H1 (cell line): ENCODE measurements around the gene GABRR3. TPM values are rescaled to one million over a fixed set of nuclear protein-coding genes. Genes with fewer than 3 reads are reported as not detected.

Experiments used
- CTCF ChIA-PET: fragments of 300-600 bp; sonication (Branson Sonifier 250); formaldehyde crosslinking; loops from one replicate; lab custom pipeline; 2021; ENCODE audit not compliant: partially characterized antibody; lab: Charles Lee
- POLR2A ChIA-PET: fragments of 300-600 bp; sonication (Branson Sonifier 250); formaldehyde crosslinking; loops from one replicate; lab custom pipeline; 2021; ENCODE audit warnings: inconsistent platforms; ENCODE audit not compliant: partially characterized antibody; lab: Charles Lee
- DNase-seq, 2 experiments: peaks; one replicate each; pipeline versions ENCODE4 v3.0.0 to v3.0.0-alpha.2; 2010 to 2022; ENCODE audit warnings: low spot score in 2 of 2, low read depth in 1 of 2, mixed read lengths in 1 of 2
- FAIRE-seq: peaks from 2 replicates; lab custom pipeline; 2011; peaks lifted over from hg19 to GRCh38; lab: Jason Lieb, UNC
- H2AFZ ChIP-seq: 2 replicates; pipeline ENCODE4 v1.8.1; 2012; ENCODE audit warnings: low read length, inconsistent platforms
- H2AK5ac ChIP-seq: 2 replicates; pipeline ENCODE4 v1.6.1; 2013; ENCODE audit warnings: low read depth, low read length
- H2BK120ac ChIP-seq: replicated peaks from 2 replicates; pipeline ENCODE3; 2013; ENCODE audit warnings: low read depth, low read length, inconsistent platforms
- H2BK12ac ChIP-seq: 2 replicates; pipeline ENCODE4 v1.6.1; 2013; ENCODE audit warnings: low read depth, low read length
- H2BK15ac ChIP-seq: 2 replicates; pipeline ENCODE4 v1.6.1; 2013; ENCODE audit warnings: low read length
- H2BK20ac ChIP-seq: 2 replicates; pipeline ENCODE4 v1.6.1; 2013; ENCODE audit warnings: low read length
- H2BK5ac ChIP-seq: 2 replicates; pipeline ENCODE4 v1.6.1; 2013; ENCODE audit warnings: low read depth, low read length
- H3K14ac ChIP-seq: 2 replicates; pipeline ENCODE4 v1.6.1; 2013; ENCODE audit warnings: inconsistent platforms; ENCODE audit not compliant: insufficient read length
- H3K18ac ChIP-seq: 2 replicates; pipeline ENCODE4 v1.6.1; 2013; ENCODE audit warnings: low read length; ENCODE audit errors: extremely low read depth
- H3K23ac ChIP-seq: 2 replicates; pipeline ENCODE4 v1.6.1; 2013; ENCODE audit warnings: inconsistent platforms; ENCODE audit not compliant: insufficient read length
- H3K23me2 ChIP-seq: 2 replicates; pipeline ENCODE4 v1.6.1; 2013; ENCODE audit warnings: low read depth, low read length
- H3K27ac ChIP-seq: 2 replicates; pipeline ENCODE4 v1.6.1; 2011; ENCODE audit warnings: low read depth, low read length, inconsistent platforms
- H3K27me3 ChIP-seq, 4 experiments: replicated peaks in 1 of 4; 1 replicate in 1 of 4; 2 replicates in 3 of 4; pipeline versions ENCODE4 v1.6.1 to v1.8.1; 2011 to 2013; ENCODE audit warnings: low read length in 3 of 4, mild to moderate bottlenecking in 3 of 4, inconsistent platforms in 2 of 4, mixed read lengths in 2 of 4, moderate library complexity in 1 of 4; ENCODE audit not compliant: control insufficient read depth in 3 of 4, insufficient read depth in 3 of 4; ENCODE audit errors: extremely low read depth in 1 of 4
- H3K36me3 ChIP-seq, 4 experiments: 2 replicates each; pipeline versions ENCODE4 v1.6.1 to v1.8.1; 2011 to 2013; ENCODE audit warnings: mild to moderate bottlenecking in 4 of 4, low read length in 3 of 4, moderate library complexity in 2 of 4, control low read depth in 1 of 4, inconsistent platforms in 1 of 4; ENCODE audit not compliant: insufficient read depth in 4 of 4, control insufficient read depth in 2 of 4
- H3K4ac ChIP-seq: replicated peaks from 2 replicates; pipeline ENCODE3; 2013; ENCODE audit warnings: low read length, low read depth, mixed read lengths, inconsistent platforms; ENCODE audit not compliant: insufficient read length
- H3K4me1 ChIP-seq, 4 experiments: replicated peaks in 1 of 4; 1 replicate in 1 of 4; 2 replicates in 3 of 4; pipeline versions ENCODE4 v1.6.1 to v1.8.1; 2011 to 2013; ENCODE audit warnings: low read length in 3 of 4, inconsistent platforms in 2 of 4, mixed read lengths in 1 of 4; ENCODE audit not compliant: insufficient read depth in 4 of 4, control insufficient read depth in 3 of 4
- H3K4me2 ChIP-seq, 2 experiments: 2 replicates each; pipeline versions ENCODE4 v1.6.1 to v1.8.1; 2011 to 2013; ENCODE audit warnings: low read depth in 2 of 2, low read length in 2 of 2, control low read depth in 1 of 2, inconsistent platforms in 1 of 2, mild to moderate bottlenecking in 1 of 2; ENCODE audit not compliant: insufficient read depth in 1 of 2
- H3K4me3 ChIP-seq, 4 experiments: fragments of 200-600, 300-600 bp in 1 of 4; sonication (generic), shearing (Covaris generic), sonication (Bioruptor Twin) in 1 of 4; 2 replicates each; pipeline versions ENCODE4 v1.5.1 to v1.8.1; 2011 to 2016; ENCODE audit warnings: low read length in 4 of 4, low read depth in 3 of 4, control low read depth in 2 of 4, inconsistent platforms in 2 of 4, mild to moderate bottlenecking in 2 of 4, mixed read lengths in 1 of 4, moderate library complexity in 1 of 4; ENCODE audit not compliant: insufficient read depth in 2 of 4; ENCODE audit errors: extremely low read depth in 1 of 4
- H3K56ac ChIP-seq: replicated peaks from 2 replicates; pipeline ENCODE3; 2013; ENCODE audit warnings: low read depth, mild to moderate bottlenecking, mixed read lengths, low read length, inconsistent platforms; ENCODE audit not compliant: insufficient read length
- H3K79me1 ChIP-seq: 2 replicates; pipeline ENCODE4 v1.6.1; 2013; ENCODE audit warnings: low read depth, low read length, control low read depth
- H3K79me2 ChIP-seq, 2 experiments: 2 replicates each; pipeline versions ENCODE4 v1.6.1 to v1.8.1; 2012 to 2013; ENCODE audit warnings: low read length in 2 of 2, mild to moderate bottlenecking in 2 of 2, inconsistent platforms in 1 of 2; ENCODE audit not compliant: insufficient read depth in 2 of 2, control insufficient read depth in 1 of 2
- H3K9ac ChIP-seq, 4 experiments: replicated peaks in 1 of 4; 1 replicate in 1 of 4; 2 replicates in 3 of 4; pipeline versions ENCODE4 v1.6.1 to v1.8.1; 2011 to 2013; ENCODE audit warnings: low read depth in 3 of 4, low read length in 3 of 4, control low read depth in 2 of 4, mild to moderate bottlenecking in 2 of 4, moderate library complexity in 2 of 4, inconsistent platforms in 1 of 4; ENCODE audit errors: extremely low read depth in 1 of 4
- H3K9me3 ChIP-seq, 2 experiments: 2 replicates each; pipeline versions ENCODE4 v1.6.1 to v1.8.1; 2012 to 2013; ENCODE audit warnings: mild to moderate bottlenecking in 2 of 2, moderate library complexity in 2 of 2, control low read depth in 1 of 2, inconsistent platforms in 1 of 2, low read depth in 1 of 2, low read length in 1 of 2, mixed read lengths in 1 of 2; ENCODE audit not compliant: insufficient read depth in 2 of 2
- H4K20me1 ChIP-seq, 2 experiments: replicated peaks in 1 of 2; 2 replicates each; pipeline versions ENCODE3 to v1.8.1; 2011 to 2013; ENCODE audit warnings: inconsistent platforms in 2 of 2, low read length in 2 of 2, mild to moderate bottlenecking in 1 of 2; ENCODE audit not compliant: insufficient read depth in 2 of 2, control insufficient read depth in 1 of 2
- H4K5ac ChIP-seq: 2 replicates; pipeline ENCODE4 v1.6.1; 2013; ENCODE audit warnings: low read length, low read depth, mixed read lengths, inconsistent platforms; ENCODE audit not compliant: insufficient read length
- H4K8ac ChIP-seq: 2 replicates; pipeline ENCODE4 v1.8.0; 2013; ENCODE audit warnings: mild to moderate bottlenecking, moderate library complexity, low read length, inconsistent platforms; ENCODE audit not compliant: insufficient read depth; ENCODE audit errors: extremely low read depth
- H4K91ac ChIP-seq: replicated peaks from 2 replicates; pipeline ENCODE3; 2013; ENCODE audit warnings: low read length, mixed read lengths, inconsistent platforms; ENCODE audit not compliant: insufficient read length
- CREB1 ChIP-seq: IDR thresholded peaks from 2 replicates; pipeline ENCODE4 v1.6.1; 2012; ENCODE audit warnings: inconsistent platforms
- CTBP2 ChIP-seq: IDR thresholded peaks from 2 replicates; pipeline ENCODE4 v1.7.0; 2011; ENCODE audit warnings: borderline replicate concordance, mild to moderate bottlenecking, moderate library complexity, mixed read lengths, low read length; ENCODE audit not compliant: insufficient read depth, insufficient read length
- KDM1A ChIP-seq: fragments of 200-600, 300-600 bp; sonication (generic); IDR thresholded peaks from 2 replicates; pipeline ENCODE4 v1.7.1; 2016; ENCODE audit warnings: mild to moderate bottlenecking, low read length, borderline replicate concordance
- NANOG ChIP-seq: IDR thresholded peaks from 2 replicates; pipeline ENCODE4 v1.6.1; 2011; ENCODE audit warnings: low read length, low read depth, mild to moderate bottlenecking, inconsistent platforms; ENCODE audit not compliant: insufficient read depth, poor library complexity, severe bottlenecking
- NRF1 ChIP-seq: IDR thresholded peaks from 2 replicates; pipeline ENCODE4 v1.6.1; 2011; ENCODE audit warnings: mild to moderate bottlenecking, low read depth, low read length, improper control_type of control experiment
- POLR2A ChIP-seq, 2 experiments: IDR thresholded peaks; 1 replicate in 1 of 2; 2 replicates in 1 of 2; pipeline ENCODE4 v1.6.1; 2011; ENCODE audit warnings: low read depth in 2 of 2, low read length in 2 of 2, mild to moderate bottlenecking in 2 of 2; ENCODE audit errors: control extremely low read depth in 1 of 2
- POLR2AphosphoS5 ChIP-seq: IDR thresholded peaks from 2 replicates; pipeline ENCODE4 v1.6.1; 2011; ENCODE audit warnings: low read depth, low read length
- RBBP5 ChIP-seq: IDR thresholded peaks from 2 replicates; pipeline ENCODE4 v1.7.1; 2012; ENCODE audit warnings: low read depth, mild to moderate bottlenecking, inconsistent platforms, low read length, moderate library complexity, borderline replicate concordance
- SAP30 ChIP-seq: fragments of 300-600 bp; sonication (generic); IDR thresholded peaks from 2 replicates; pipeline ENCODE4 v1.7.1; 2012; ENCODE audit warnings: low read length, moderate library complexity, mild to moderate bottlenecking, inconsistent platforms; ENCODE audit not compliant: insufficient read depth, insufficient replicate concordance
- SP1 ChIP-seq: IDR thresholded peaks from 2 replicates; pipeline ENCODE4 v1.6.1; 2011; ENCODE audit warnings: low read depth, low read length
- SP2 ChIP-seq: IDR thresholded peaks from 2 replicates; pipeline ENCODE4 v1.6.1; 2012; ENCODE audit warnings: mild to moderate bottlenecking, low read length, inconsistent platforms
- SP4 ChIP-seq: IDR thresholded peaks from 2 replicates; pipeline ENCODE4 v1.6.1; 2012; ENCODE audit warnings: low read length, inconsistent platforms
- ZNF274 ChIP-seq: IDR thresholded peaks from 2 replicates; pipeline ENCODE4 v1.7.0; 2012; ENCODE audit warnings: low read length, borderline replicate concordance; ENCODE audit errors: extremely low read depth
- WGBS, 2 experiments: shearing (Covaris generic) in 1 of 2; methylation state at CpG; one replicate each; pipeline versions ENCODE4 v1.1.6 to v1.1.7; 2013 to 2015; ENCODE audit warnings: low lambda C conversion rate in 2 of 2, mixed read lengths in 2 of 2, inconsistent platforms in 1 of 2, low coverage in 1 of 2, missing lambda C conversion rate in 1 of 2; ENCODE audit not compliant: insufficient replicate concordance in 2 of 2, insufficient coverage in 1 of 2, insufficient read length in 1 of 2; ENCODE audit errors: extremely low coverage in 1 of 2, missing lambda C conversion rate in 1 of 2; 5-methylcytosine and 5-hydroxymethylcytosine counted together
- polyA plus RNA-seq, 7 experiments: library from polyadenylated mRNA; depleted of rRNA in 3 of 7; stranded (reverse) in 5 of 7; unstranded in 2 of 7; fragments of >200 nt in 5 of 7; fragments of 200-250 nt in 2 of 7; gene quantifications; 1 replicate in 5 of 7; 2 replicates in 1 of 7; 4 replicates in 1 of 7; pipeline versions ENCODE4 v1.2.1 to v1.2.3, GENCODE V29; 2011 to 2013; ENCODE audit warnings: missing spikeins in 2 of 7, mixed read lengths in 2 of 7
- total RNA-seq: library from RNA; stranded (reverse); fragmentation: NEBNext Ultra II Directional; extraction: Animal tissue kit (Norgen Biotek cat#: 25700); gene quantifications from 2 replicates; pipeline ENCODE4 v1.2.1, GENCODE V29; 2021
- TF ChIP-seq, protein P1 (sequence below): IDR thresholded peaks from 2 replicates; pipeline ENCODE4 v1.6.1; 2012; ENCODE audit warnings: inconsistent platforms

The GABRR3 gene
- total and polyA plus RNA-seq, 2 of the 8 experiments (the other 6 are each of a cell fraction or from before 2014, with no cell fraction given): not detected

GRCh38 chr3:97948351-97949109 lies 86.6 kb downstream of the GABRR3 start:
- Histone ChIP-seq H2BK5ac (no peak overlapping the region), H4K8ac (no peak overlapping the region), H2AFZ (no peak overlapping the region), H3K4ac (no peak overlapping the region), H3K79me2 (no peaks in the 10 kb centered on the region), H3K36me3 (peaks cover 0 to 24% (median 2%) of the 10 kb centered on the region in 4 experiments; a peak in 3 of 8 replicates), H3K4me2 (no peak overlapping the region), H2BK120ac (no peak overlapping the region), H2AK5ac (no peak overlapping the region), H4K5ac (no peak overlapping the region), H3K4me3 (no peak overlapping the region), H3K9me3 (no peaks in the 10 kb centered on the region), H3K18ac (no peak overlapping the region), H3K23me2 (no peaks in the 10 kb centered on the region), H2BK20ac (no peak overlapping the region), H3K27ac (no peak overlapping the region), H3K9ac (no peak overlapping the region), H3K56ac (no peak overlapping the region), H3K14ac (no peak overlapping the region), H3K4me1 (no peaks in the 10 kb centered on the region), H3K23ac (no peak overlapping the region), H3K79me1 (no peaks in the 10 kb centered on the region), H2BK15ac (no peak overlapping the region), H4K20me1 (no peaks in the 10 kb centered on the region), H4K91ac (no peak overlapping the region), H2BK12ac (no peak overlapping the region), H3K27me3 (no peaks in the 10 kb centered on the region)
- CTCF ChIA-PET: interaction anchor here (0.9 to 1.0 kb wide), 2 partner anchors 27 to 406 kb away, joined by 3 read pairs; partner anchors contain the start of gene OR5K4
- no peak for FAIRE-seq
- 88% methylated on average over 5 of the region's 5 CpGs; no CpG with 5 or more reads in 1 of the 2 experiments for WGBS, 2 experiments
- POLR2A ChIA-PET: no interaction called here
- no peak for DNase-seq
- no peak for TF ChIP-seq POLR2A (IDR thresholded peaks at IDR 0.05; ENCODE audit: control extremely low read depth in 1 of 2, low read depth in 2 of 2, low read length in 2 of 2)
- no peak for TF ChIP-seq SP1
- TF ChIP-seq SAP30: no peak
- TF ChIP-seq POLR2AphosphoS5: no peak
- TF ChIP-seq NANOG: no peak
- no peak for TF ChIP-seq RBBP5
- no peak for TF ChIP-seq CREB1
- no peak for TF ChIP-seq KDM1A
- TF ChIP-seq ZNF274: no peak
- no peak for TF ChIP-seq CTBP2
- TF ChIP-seq, protein P1, sequence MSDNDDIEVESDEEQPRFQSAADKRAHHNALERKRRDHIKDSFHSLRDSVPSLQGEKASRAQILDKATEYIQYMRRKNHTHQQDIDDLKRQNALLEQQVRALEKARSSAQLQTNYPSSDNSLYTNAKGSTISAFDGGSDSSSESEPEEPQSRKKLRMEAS: no peak
- TF ChIP-seq NRF1: no peak
- TF ChIP-seq SP2: no peak
- TF ChIP-seq SP4: no peak
